Kidney (tissue), 14 donors: ENCODE measurements around the gene TMEM200B. TPM values are rescaled to one million over a fixed set of nuclear protein-coding genes. Genes with fewer than 3 reads are reported as not detected.

Experiments
- DNase-seq, 5 donors: peaks; one replicate each; pipeline ENCODE4 v3.0.0-alpha.2; 2013 to 2020
- FAIRE-seq: peaks from 2 replicates; lab custom pipeline; 2012; peaks lifted over from hg19 to GRCh38; lab: Jason Lieb, UNC
- H3K27ac ChIP-seq, 2 donors: one replicate each; pipeline ENCODE4 v1.7.0; 2013; ENCODE audit warnings: low read depth in 2 of 2, low read length in 2 of 2, inconsistent platforms in 1 of 2
- H3K27me3 ChIP-seq: one replicate; pipeline ENCODE4 v1.7.1; 2013; ENCODE audit warnings: low read length, inconsistent platforms; ENCODE audit not compliant: control insufficient read depth, insufficient read depth
- H3K36me3 ChIP-seq, 3 donors: one replicate each; pipeline versions ENCODE4 v1.7.0 to v1.7.1; 2013; ENCODE audit warnings: low read length in 3 of 3, control low read depth in 1 of 3, inconsistent platforms in 1 of 3; ENCODE audit not compliant: insufficient read depth in 3 of 3, control insufficient read depth in 2 of 3
- H3K4me1 ChIP-seq, 3 donors: one replicate each; pipeline versions ENCODE4 v1.7.0 to v1.7.1; 2013; ENCODE audit warnings: low read length in 3 of 3, inconsistent platforms in 1 of 3, low read depth in 1 of 3; ENCODE audit not compliant: control insufficient read depth in 2 of 3, insufficient read depth in 2 of 3
- H3K4me3 ChIP-seq, 3 donors: one replicate each; pipeline versions ENCODE4 v1.7.0 to v1.8.1; 2013; ENCODE audit warnings: low read length in 3 of 3, control low read depth in 1 of 3, inconsistent platforms in 1 of 3
- H3K9ac ChIP-seq, 3 donors: one replicate each; pipeline versions ENCODE4 v1.7.0 to v1.7.1; 2013; ENCODE audit warnings: low read length in 3 of 3, control low read depth in 1 of 3, inconsistent platforms in 1 of 3
- H3K9me3 ChIP-seq, 3 donors: one replicate each; pipeline versions ENCODE4 v1.7.0 to v1.7.1; 2013; ENCODE audit warnings: low read length in 3 of 3, control low read depth in 1 of 3, inconsistent platforms in 1 of 3; ENCODE audit not compliant: control insufficient read depth in 2 of 3, insufficient read depth in 1 of 3
- CTCF ChIP-seq: IDR thresholded peaks from 3 replicates; pipeline ENCODE4 v1.5.1; 2012; ENCODE audit warnings: mild to moderate bottlenecking, moderate library complexity, borderline replicate concordance; ENCODE audit not compliant: insufficient read depth; ENCODE audit errors: extremely low read depth
- intact Hi-C: fragments of 100-400 bp; cut with DNase I; formaldehyde crosslinking; loops from one replicate; pipeline ENCODE4 v1.11.1; 2022
- polyA plus RNA-seq: library from polyadenylated mRNA; stranded (reverse); fragments of 350-450 nt; fragmentation: Illumina TruSeq; extraction: RNeasy Lipid Tissue Mini Kit (QIAGEN cat#74804); gene quantifications from one replicate; pipeline ENCODE4 v1.2.3, GENCODE V29; 2014; ENCODE audit warnings: low read depth, low replicate concordance; ENCODE audit not compliant: insufficient read depth
- total RNA-seq: library from RNA; stranded (reverse); fragmentation: NEBNext Ultra II Directional; extraction: Animal tissue kit (Norgen Biotek cat#: 25700); gene quantifications from one replicate; pipeline ENCODE4 v1.2.1, GENCODE V29; 2021
- donor health status: control.
- donor health status: control.
- donor health status: control.
- donor health status: control.
- donor health status: control.
- donor health status: DM: yes; HTN: yes; CAD: no.
- donor health status: Normal renal cell carcinoma (clear cell type).

TMEM200B gene
- total and polyA plus RNA-seq, 2 donors from 2014 or later = 7.6 to 8.6 TPM

DNA sequence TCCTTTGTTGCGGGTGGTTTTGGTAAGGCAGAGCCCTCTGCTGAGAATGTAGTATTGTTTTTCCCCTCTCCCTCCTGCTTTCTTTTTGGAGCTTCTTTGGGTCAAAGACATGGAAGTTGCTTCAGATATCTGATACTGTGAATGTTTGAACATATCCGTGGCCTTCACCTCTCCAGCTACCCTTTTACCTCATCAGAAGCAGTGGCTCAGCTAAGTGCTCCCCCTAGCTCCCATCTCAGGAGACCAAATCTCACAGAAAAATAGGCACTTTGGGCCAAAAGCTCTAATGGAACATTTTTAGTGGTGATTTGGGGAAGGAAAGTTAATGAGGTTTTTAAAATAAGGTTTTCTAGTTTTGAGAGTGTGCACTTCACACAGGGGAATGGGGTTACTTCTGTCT lies 6.3 kb downstream of the TMEM200B start:
- Histone ChIP-seq H3K27me3 (no peaks in the 10 kb centered on the region), H3K9me3 (no peaks in the 10 kb centered on the region), H3K4me1 (peaks cover 0 to 4% (median 0%) of the 10 kb centered on the region in 3 donors), H3K27ac (no peak overlapping the region), H3K9ac (no peak overlapping the region), H3K36me3 (peaks cover 0 to 2% (median 0%) of the 10 kb centered on the region in 3 donors), H3K4me3 (no peak overlapping the region)
- intact Hi-C loops = no loop called here
- no peak for TF ChIP-seq CTCF
- DNase-seq (no peak), FAIRE-seq (no peak)

GRCh38 chr1:29114654-29115053 lies 9.0 kb downstream of the TMEM200B start:
- Histone ChIP-seq H3K9ac (no peak overlapping the region), H3K9me3 (no peaks in the 10 kb centered on the region), H3K4me1 (no peaks in the 10 kb centered on the region), H3K4me3 (no peak overlapping the region), H3K36me3 (peaks cover 0 to 2% (median 0%) of the 10 kb centered on the region in 3 donors), H3K27ac (no peak overlapping the region), H3K27me3 (no peaks in the 10 kb centered on the region)
- TF ChIP-seq CTCF = no peak
- no peak for DNase-seq
- intact Hi-C loops = no loop called here
- no peak for FAIRE-seq

GRCh38 chr1:29113413-29114117 lies 10.1 kb downstream of the TMEM200B start:
- DNase-seq (no peak), FAIRE-seq (no peak)
- H3K4me1 ChIP-seq = no peaks in the 10 kb centered on the region
- no peak for TF ChIP-seq CTCF
- no peak overlapping the region for H3K4me3 ChIP-seq
- H3K36me3 ChIP-seq = peaks cover 0 to 2% (median 0%) of the 10 kb centered on the region in 3 donors
- H3K9ac ChIP-seq = no peak overlapping the region
- intact Hi-C loops = no loop called here
- no peaks in the 10 kb centered on the region for H3K27me3 ChIP-seq
- no peaks in the 10 kb centered on the region for H3K9me3 ChIP-seq
- H3K27ac ChIP-seq = no peak overlapping the region
